RPMI8226 (cell line): ENCODE results near the gene MKS1.

Experiments
- DNase-seq: peaks from one replicate; pipeline ENCODE4 v3.0.0-alpha.2; 2015

The MKS1 gene

GRCh38 chr17:58156839-58157803 lies 61.9 kb downstream of the MKS1 start:
- no peak for DNase-seq
